ENCODE measurements around the gene CALR.
"Not testable (repeated sequence)": the region's sequence is repeated elsewhere in the genome, so short reads cannot be mapped to it uniquely, and the experiment has no call there.

CALR gene

GRCh38 chr19:12953799-12954611, 15.6 kb downstream of the CALR start:
- FAIRE-seq = no peak

- FAIRE-seq = no peak
Measured at GRCh38 chr19:12954612-12954962, 16.2 kb downstream of the CALR start.

- not testable (repeated sequence) for FAIRE-seq
Measured at GRCh38 chr19:12955575-12955974, 17.2 kb downstream of the CALR start.

GRCh38 chr19:12955996-12956395, 17.6 kb downstream of the CALR start:
- no peak for FAIRE-seq

- no peak for FAIRE-seq
Measured at GRCh38 chr19:12956446-12957388, 18.3 kb downstream of the CALR start, which contains the start of gene GADD45GIP1. Gene GADD45GIP1, minus strand, starts transcription at chr19:12957223. Its CDS starts 11 bp downstream, at chr19:12957212.

- FAIRE-seq = not testable (repeated sequence)
Measured at GRCh38 chr19:12957389-12957952, 19.1 kb downstream of the CALR start.

GRCh38 chr19:12959481-12959880, 21.1 kb downstream of the CALR start:
- FAIRE-seq = no peak

GRCh38 chr19:12965017-12965811, 26.8 kb downstream of the CALR start:
- no peak for FAIRE-seq

- no peak for FAIRE-seq
Measured at GRCh38 chr19:12965812-12966135, 27.4 kb downstream of the CALR start.

GRCh38 chr19:12967907-12968306, 29.5 kb downstream of the CALR start:
- no peak for FAIRE-seq

- no peak for FAIRE-seq
Measured at GRCh38 chr19:12969292-12969988, 31.0 kb downstream of the CALR start, which contains the start of gene DAND5. Gene DAND5, plus strand, starts transcription at chr19:12969576. Its CDS starts 85 bp downstream, at chr19:12969661.

- no peak for FAIRE-seq
Measured at GRCh38 chr19:12970070-12970820, 31.8 kb downstream of the CALR start.

- FAIRE-seq = no peak
Measured at GRCh38 chr19:12973236-12973635, 34.8 kb downstream of the CALR start.

GRCh38 chr19:12974301-12975220, 36.2 kb downstream of the CALR start:
- FAIRE-seq = no peak

GRCh38 chr19:12975221-12975741, 36.9 kb downstream of the CALR start:
- no peak for FAIRE-seq

- FAIRE-seq = not testable (repeated sequence)
Measured at GRCh38 chr19:12976109-12976508, 37.7 kb downstream of the CALR start.

GRCh38 chr19:12979974-12980373, 41.6 kb downstream of the CALR start:
- FAIRE-seq = no peak

- no peak for FAIRE-seq
Measured at GRCh38 chr19:12982648-12983047, 44.2 kb downstream of the CALR start.

GRCh38 chr19:12983091-12983490, 44.7 kb downstream of the CALR start:
- no peak for FAIRE-seq
